Body of pancreas (tissue), 4 donors: ENCODE results near the gene HOXD4. TPM values are rescaled to one million over a fixed set of nuclear protein-coding genes. Genes with fewer than 3 reads are reported as not detected.

Experiments
- ATAC-seq: fragments of 150-250 bp; one replicate; pipeline ENCODE4 v1.9.1; 2016
- DNase-seq, 4 donors: peaks; one replicate each; pipeline ENCODE4 v3.0.0-alpha.2; 2019
- H3K27ac ChIP-seq, 4 donors: fragments of 200-600 bp; sonication (generic); 1 replicate in 3 of 4; 2 replicates in 1 of 4; pipeline versions ENCODE4 v1.5.1 to v1.6.1; 2016 to 2019; ENCODE audit warnings: mild to moderate bottlenecking in 1 of 4, mixed read lengths in 1 of 4, moderate library complexity in 1 of 4
- H3K27me3 ChIP-seq, 2 donors: fragments of 200-600 bp; sonication (generic); one replicate each; pipeline ENCODE4 v1.6.0; 2016; ENCODE audit warnings: mild to moderate bottlenecking in 1 of 2
- H3K36me3 ChIP-seq, 2 donors: fragments of 200-600 bp; sonication (generic); replicated peaks in 1 of 2; 2 replicates each; pipeline ENCODE4 v1.5.1; 2016; ENCODE audit warnings: low read depth in 2 of 2; ENCODE audit not compliant: insufficient read depth in 1 of 2
- H3K4me1 ChIP-seq: fragments of 200-600 bp; sonication (generic); one replicate; pipeline ENCODE4 v1.6.0; 2016
- H3K4me3 ChIP-seq, 2 donors: fragments of 200-600 bp; sonication (generic); 1 replicate in 1 of 2; 2 replicates in 1 of 2; pipeline ENCODE4 v1.5.1; 2016 to 2019
- H3K9me3 ChIP-seq, 3 donors: fragments of 200-600 bp; sonication (generic); 1 replicate in 2 of 3; 2 replicates in 1 of 3; pipeline ENCODE4 v1.5.1; 2016
- CTCF ChIP-seq, 7 experiments: fragments of 450-650 bp in 4 of 7; fragments of 200-600 bp in 3 of 7; sonication (generic) in 3 of 7; IDR thresholded peaks; one replicate each; pipeline ENCODE4 v1.5.1; 2016 to 2019; ENCODE audit warnings: antibody characterized with exemption in 7 of 7
- POLR2A ChIP-seq, 3 donors: fragments of 450-650 bp; IDR thresholded peaks; one replicate each; pipeline ENCODE4 v1.6.1; 2016; ENCODE audit warnings: antibody characterized with exemption in 3 of 3, mild to moderate bottlenecking in 2 of 3
- WGBS, 2 donors: methylation state at CpG; one replicate each; pipeline ENCODE4 v1.1.5; 2017; 5-methylcytosine and 5-hydroxymethylcytosine counted together
- intact Hi-C: fragments of 100-400 bp; cut with DNase I; formaldehyde crosslinking; loops from one replicate; pipeline ENCODE4 v1.15.1; 2023
- total RNA-seq, 2 donors: library from RNA; depleted of rRNA; stranded (reverse); fragments of >200 nt; gene quantifications; one replicate each; pipeline ENCODE4 v1.1.0, GENCODE V29; 2016

HOXD4 gene
- total RNA-seq, 2 donors from 2014 or later = 0.78 TPM; not detected in 1

- ATAC-seq = no peak
- TF ChIP-seq POLR2A (IDR thresholded peaks at IDR 0.05) = no peak
- no peak for TF ChIP-seq CTCF (IDR thresholded peaks at IDR 0.05)
- H3K9me3 ChIP-seq = no peaks in the 10 kb centered on the region
- H3K27me3 ChIP-seq = peaks cover 0 to 54% of the 10 kb centered on the region in 2 donors
- DNase-seq = no peak
- intact Hi-C loops = loop anchor here (10.0 kb wide), 1 partner anchor 395 kb away; no protein-coding TSS in a partner anchor
- H3K36me3 ChIP-seq = no peaks in the 10 kb centered on the region
- WGBS, 2 donors = 11 to 15% methylated on average over 22 to 24 of the region's 24 CpGs
- peaks cover 6% of the 10 kb centered on the region for H3K4me1 ChIP-seq
- H3K27ac ChIP-seq = no peak overlapping the region
- H3K4me3 ChIP-seq = no peak overlapping the region
These were observed 1.3 kb upstream of the HOXD4 start for GRCh38 chr2:176149939-176150583.

DNA sequence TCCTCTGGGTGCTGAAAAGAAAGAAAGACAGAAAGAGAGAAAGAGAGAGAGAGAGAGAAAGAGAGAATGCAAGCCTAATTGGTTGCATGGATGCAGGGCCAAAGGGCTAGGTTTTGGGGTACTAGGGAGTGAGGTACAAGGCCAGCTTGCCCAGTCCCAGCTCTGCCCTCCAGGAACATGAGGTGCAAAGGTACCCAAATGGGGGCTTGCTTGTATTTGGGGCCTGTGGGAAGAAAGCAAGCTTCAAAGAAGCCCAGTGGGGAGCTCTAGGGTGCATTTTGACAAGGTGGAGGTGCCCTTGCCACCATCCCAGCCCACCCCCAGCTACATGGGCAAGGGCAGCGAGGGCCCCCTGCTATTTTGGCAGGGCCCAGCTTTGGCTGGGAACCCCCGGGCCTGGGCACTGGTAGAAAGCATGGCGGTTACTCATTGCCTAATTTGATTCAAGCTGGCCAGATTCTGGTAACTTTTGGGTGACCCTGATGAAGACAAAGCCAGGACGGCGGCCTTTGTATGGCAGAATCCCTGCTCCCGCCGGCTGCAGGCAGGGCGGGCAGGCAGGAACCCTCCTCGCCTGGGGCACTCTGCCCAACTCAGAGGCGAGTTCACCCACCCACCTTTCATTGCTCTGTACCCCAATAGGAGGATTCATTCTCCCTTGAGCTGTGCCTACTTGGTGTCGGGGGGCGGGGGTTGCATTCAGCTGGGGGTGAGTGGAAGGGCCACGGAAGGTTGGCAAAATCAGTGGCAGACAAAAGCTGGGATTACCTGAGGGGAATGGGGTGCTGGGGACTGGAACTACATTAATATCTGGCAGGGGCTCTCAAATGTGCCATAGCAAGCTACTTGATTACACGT is 537 bp upstream of the HOXD4 start:
- ATAC-seq = no peak
- 10 to 13% methylated on average over 3 to 14 of the region's 14 CpGs for WGBS, 2 donors
- no peaks in the 10 kb centered on the region for H3K36me3 ChIP-seq
- no peak overlapping the region for H3K27ac ChIP-seq
- no peak for DNase-seq
- H3K4me3 ChIP-seq = no peak overlapping the region
- no peaks in the 10 kb centered on the region for H3K9me3 ChIP-seq
- H3K27me3 ChIP-seq = peaks cover 0 to 60% of the 10 kb centered on the region in 2 donors
- peaks cover 6% of the 10 kb centered on the region for H3K4me1 ChIP-seq
- intact Hi-C loops = no loop called here
- TF ChIP-seq POLR2A (IDR thresholded peaks at IDR 0.05) = no peak
- TF ChIP-seq CTCF (IDR thresholded peaks at IDR 0.05) = no peak

DNA sequence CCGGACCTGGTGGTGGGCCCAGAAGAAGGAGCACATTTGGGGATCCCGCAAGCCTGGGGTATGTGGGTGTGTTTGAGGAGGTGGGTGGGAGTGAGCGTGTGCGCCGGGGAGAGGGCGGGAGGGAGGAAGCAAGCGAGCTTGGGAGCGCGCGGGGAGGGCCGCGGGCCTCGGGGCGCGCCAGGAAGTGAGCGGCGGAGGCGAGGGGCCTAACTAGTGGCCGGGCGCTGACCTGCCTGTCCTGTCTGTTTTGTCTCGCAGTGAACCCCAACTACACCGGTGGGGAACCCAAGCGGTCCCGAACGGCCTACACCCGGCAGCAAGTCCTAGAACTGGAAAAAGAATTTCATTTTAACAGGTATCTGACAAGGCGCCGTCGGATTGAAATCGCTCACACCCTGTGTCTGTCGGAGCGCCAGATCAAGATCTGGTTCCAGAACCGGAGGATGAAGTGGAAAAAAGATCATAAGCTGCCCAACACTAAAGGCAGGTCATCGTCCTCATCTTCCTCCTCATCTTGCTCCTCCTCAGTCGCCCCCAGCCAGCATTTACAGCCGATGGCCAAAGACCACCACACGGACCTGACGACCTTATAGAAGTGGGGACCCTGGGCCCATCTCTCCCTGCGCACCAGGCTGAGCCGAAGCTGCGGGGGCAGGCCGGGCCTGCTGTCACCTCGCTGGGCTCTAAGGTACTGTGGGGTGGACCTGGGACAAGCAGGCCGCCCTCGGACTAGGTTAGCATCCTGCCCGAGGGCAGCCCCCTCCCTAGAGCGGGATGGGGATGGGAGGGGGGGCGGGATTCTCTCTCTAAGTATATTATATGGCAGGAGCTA is 1.2 kb downstream of the HOXD4 start:
- Histone ChIP-seq H3K4me3 (no peak overlapping the region), H3K9me3 (no peaks in the 10 kb centered on the region), H3K27ac (no peak overlapping the region), H3K27me3 (peaks cover 0 to 61% of the 10 kb centered on the region in 2 donors), H3K4me1 (peaks cover 16% of the 10 kb centered on the region), H3K36me3 (no peaks in the 10 kb centered on the region)
- DNase-seq (no peak), ATAC-seq (no peak)
- 7 to 17% methylated on average over 40 to 48 of the region's 48 CpGs for WGBS, 2 donors
- intact Hi-C loops = no loop called here
- TF ChIP-seq CTCF (IDR thresholded peaks at IDR 0.05) (no peak), POLR2A (IDR thresholded peaks at IDR 0.05) (no peak)

- H3K4me3 ChIP-seq = no peak overlapping the region
- intact Hi-C loops = no loop called here
- peaks cover 23% of the 10 kb centered on the region for H3K4me1 ChIP-seq
- no peaks in the 10 kb centered on the region for H3K36me3 ChIP-seq
- ATAC-seq (no peak), DNase-seq (no peak)
- TF ChIP-seq CTCF (IDR thresholded peaks at IDR 0.05) (no peak), POLR2A (IDR thresholded peaks at IDR 0.05) (no peak)
- H3K27me3 ChIP-seq = peaks cover 0 to 57% of the 10 kb centered on the region in 2 donors
- no peaks in the 10 kb centered on the region for H3K9me3 ChIP-seq
- no peak overlapping the region for H3K27ac ChIP-seq
- WGBS, 2 donors = 11 to 15% methylated on average over 11 of the region's 11 CpGs
These were observed 3.4 kb downstream of the HOXD4 start for GRCh38 chr2:176154576-176155252.
